Measurements from ENCODE around the gene NTN3.

Gene NTN3

GRCh38 chr16:2515180-2515851 is 44.2 kb downstream of the NTN3 start:
- DNase-seq = no peak

GRCh38 chr16:2516391-2517240 is 45.5 kb downstream of the NTN3 start:
- no peak for DNase-seq

- DNase-seq = no peak
Measured at GRCh38 chr16:2517954-2518605, 47.0 kb downstream of the NTN3 start.

- DNase-seq = no peak
Measured at GRCh38 chr16:2518823-2519710, 48.0 kb downstream of the NTN3 start.

GRCh38 chr16:2519711-2520080 is 48.6 kb downstream of the NTN3 start:
- no peak for DNase-seq

GRCh38 chr16:2520097-2520783 is 49.1 kb downstream of the NTN3 start, which contains the start of gene AMDHD2:
Gene AMDHD2 (plus strand): TSS chr16:2520371. CDS start chr16:2520459, 88 bp downstream.
- DNase-seq = peak; percentile 16

GRCh38 chr16:2520784-2521531 is 49.9 kb downstream of the NTN3 start:
- DNase-seq = no peak

All from NCI-H1694 (cell line).